H1 (cell line): Measurements from ENCODE around the gene CCDC82. TPM values are rescaled to one million over a fixed set of nuclear protein-coding genes. Genes with fewer than 3 reads are reported as not detected.

Experiments
- BRCA1 ChIP-seq: IDR thresholded peaks from 2 replicates; pipeline ENCODE4 v1.6.1; 2012; ENCODE audit warnings: low read depth, low read length, improper control_type of control experiment
- GABPA ChIP-seq: IDR thresholded peaks from 2 replicates; pipeline ENCODE4 v1.6.1; 2011; ENCODE audit warnings: mild to moderate bottlenecking, low read length, moderate library complexity, borderline replicate concordance; ENCODE audit not compliant: insufficient read depth
- JUN ChIP-seq: IDR thresholded peaks from 2 replicates; pipeline ENCODE4 v1.6.1; 2011; ENCODE audit warnings: low read depth, mild to moderate bottlenecking, improper control_type of control experiment, low read length
- JUND ChIP-seq: IDR thresholded peaks from 2 replicates; pipeline ENCODE4 v1.6.1; 2011; ENCODE audit warnings: mild to moderate bottlenecking, improper control_type of control experiment, low read length
- RXRA ChIP-seq: IDR thresholded peaks from 2 replicates; pipeline ENCODE4 v1.6.1; 2011; ENCODE audit warnings: low read depth, mild to moderate bottlenecking, low read length, moderate library complexity; ENCODE audit not compliant: insufficient read depth
- SIN3A ChIP-seq, 2 experiments: IDR thresholded peaks in 1 of 2; conservative IDR thresholded peaks in 1 of 2; 2 replicates each; pipeline ENCODE4 v1.6.1; 2011 to 2012; ENCODE audit warnings: low read length in 2 of 2, improper control_type of control experiment in 1 of 2, low read depth in 1 of 2, mild to moderate bottlenecking in 1 of 2
- ZNF274 ChIP-seq: IDR thresholded peaks from 2 replicates; pipeline ENCODE4 v1.7.0; 2012; ENCODE audit warnings: low read length, borderline replicate concordance; ENCODE audit errors: extremely low read depth
- polyA plus RNA-seq, 7 experiments: library from polyadenylated mRNA; depleted of rRNA in 3 of 7; stranded (reverse) in 5 of 7; unstranded in 2 of 7; fragments of >200 nt in 5 of 7; fragments of 200-250 nt in 2 of 7; gene quantifications; 1 replicate in 5 of 7; 2 replicates in 1 of 7; 4 replicates in 1 of 7; pipeline versions ENCODE4 v1.2.1 to v1.2.3, GENCODE V29; 2011 to 2013; ENCODE audit warnings: missing spikeins in 2 of 7, mixed read lengths in 2 of 7
- total RNA-seq: library from RNA; stranded (reverse); fragmentation: NEBNext Ultra II Directional; extraction: Animal tissue kit (Norgen Biotek cat#: 25700); gene quantifications from 2 replicates; pipeline ENCODE4 v1.2.1, GENCODE V29; 2021
- TF ChIP-seq, protein P1 (sequence below): fragments of 300-600 bp; sonication (generic); IDR thresholded peaks from 2 replicates; pipeline ENCODE4 v1.7.1; 2012; ENCODE audit warnings: low read length, moderate library complexity, mild to moderate bottlenecking, inconsistent platforms; ENCODE audit not compliant: insufficient replicate concordance
- TF ChIP-seq, protein P2 (sequence below), 3 experiments: IDR thresholded peaks; 1 replicate in 2 of 3; 2 replicates in 1 of 3; pipeline versions ENCODE4 v1.5.1 to v1.6.1; 2011; ENCODE audit warnings: low read length in 3 of 3, mild to moderate bottlenecking in 3 of 3, inconsistent platforms in 2 of 3, low read depth in 1 of 3, moderate library complexity in 1 of 3; ENCODE audit not compliant: insufficient read depth in 1 of 3; ENCODE audit errors: control extremely low read depth in 1 of 3

Gene CCDC82
- total and polyA plus RNA-seq, 2 of the 8 experiments (the other 6 are each of a cell fraction or from before 2014, with no cell fraction given), result 6.0 to 15.2 TPM

DNA sequence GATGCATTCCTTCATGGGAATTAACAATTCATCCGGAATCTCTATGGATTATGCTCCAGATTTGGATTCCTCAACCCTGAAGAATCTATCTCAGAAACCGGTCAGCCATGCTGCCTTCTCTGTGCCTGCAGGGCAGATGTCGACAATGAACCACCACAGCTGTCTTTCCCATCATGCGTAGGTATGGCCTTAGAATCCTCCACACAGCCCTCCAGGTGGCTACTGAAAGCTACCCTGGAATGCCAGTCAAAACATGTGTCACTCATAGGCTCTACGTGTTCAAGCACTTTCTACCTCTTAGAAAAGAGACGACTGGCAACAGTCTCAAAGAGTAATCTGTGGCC is 66.1 kb downstream of the CCDC82 start (continued):
- TF ChIP-seq, protein P1, sequence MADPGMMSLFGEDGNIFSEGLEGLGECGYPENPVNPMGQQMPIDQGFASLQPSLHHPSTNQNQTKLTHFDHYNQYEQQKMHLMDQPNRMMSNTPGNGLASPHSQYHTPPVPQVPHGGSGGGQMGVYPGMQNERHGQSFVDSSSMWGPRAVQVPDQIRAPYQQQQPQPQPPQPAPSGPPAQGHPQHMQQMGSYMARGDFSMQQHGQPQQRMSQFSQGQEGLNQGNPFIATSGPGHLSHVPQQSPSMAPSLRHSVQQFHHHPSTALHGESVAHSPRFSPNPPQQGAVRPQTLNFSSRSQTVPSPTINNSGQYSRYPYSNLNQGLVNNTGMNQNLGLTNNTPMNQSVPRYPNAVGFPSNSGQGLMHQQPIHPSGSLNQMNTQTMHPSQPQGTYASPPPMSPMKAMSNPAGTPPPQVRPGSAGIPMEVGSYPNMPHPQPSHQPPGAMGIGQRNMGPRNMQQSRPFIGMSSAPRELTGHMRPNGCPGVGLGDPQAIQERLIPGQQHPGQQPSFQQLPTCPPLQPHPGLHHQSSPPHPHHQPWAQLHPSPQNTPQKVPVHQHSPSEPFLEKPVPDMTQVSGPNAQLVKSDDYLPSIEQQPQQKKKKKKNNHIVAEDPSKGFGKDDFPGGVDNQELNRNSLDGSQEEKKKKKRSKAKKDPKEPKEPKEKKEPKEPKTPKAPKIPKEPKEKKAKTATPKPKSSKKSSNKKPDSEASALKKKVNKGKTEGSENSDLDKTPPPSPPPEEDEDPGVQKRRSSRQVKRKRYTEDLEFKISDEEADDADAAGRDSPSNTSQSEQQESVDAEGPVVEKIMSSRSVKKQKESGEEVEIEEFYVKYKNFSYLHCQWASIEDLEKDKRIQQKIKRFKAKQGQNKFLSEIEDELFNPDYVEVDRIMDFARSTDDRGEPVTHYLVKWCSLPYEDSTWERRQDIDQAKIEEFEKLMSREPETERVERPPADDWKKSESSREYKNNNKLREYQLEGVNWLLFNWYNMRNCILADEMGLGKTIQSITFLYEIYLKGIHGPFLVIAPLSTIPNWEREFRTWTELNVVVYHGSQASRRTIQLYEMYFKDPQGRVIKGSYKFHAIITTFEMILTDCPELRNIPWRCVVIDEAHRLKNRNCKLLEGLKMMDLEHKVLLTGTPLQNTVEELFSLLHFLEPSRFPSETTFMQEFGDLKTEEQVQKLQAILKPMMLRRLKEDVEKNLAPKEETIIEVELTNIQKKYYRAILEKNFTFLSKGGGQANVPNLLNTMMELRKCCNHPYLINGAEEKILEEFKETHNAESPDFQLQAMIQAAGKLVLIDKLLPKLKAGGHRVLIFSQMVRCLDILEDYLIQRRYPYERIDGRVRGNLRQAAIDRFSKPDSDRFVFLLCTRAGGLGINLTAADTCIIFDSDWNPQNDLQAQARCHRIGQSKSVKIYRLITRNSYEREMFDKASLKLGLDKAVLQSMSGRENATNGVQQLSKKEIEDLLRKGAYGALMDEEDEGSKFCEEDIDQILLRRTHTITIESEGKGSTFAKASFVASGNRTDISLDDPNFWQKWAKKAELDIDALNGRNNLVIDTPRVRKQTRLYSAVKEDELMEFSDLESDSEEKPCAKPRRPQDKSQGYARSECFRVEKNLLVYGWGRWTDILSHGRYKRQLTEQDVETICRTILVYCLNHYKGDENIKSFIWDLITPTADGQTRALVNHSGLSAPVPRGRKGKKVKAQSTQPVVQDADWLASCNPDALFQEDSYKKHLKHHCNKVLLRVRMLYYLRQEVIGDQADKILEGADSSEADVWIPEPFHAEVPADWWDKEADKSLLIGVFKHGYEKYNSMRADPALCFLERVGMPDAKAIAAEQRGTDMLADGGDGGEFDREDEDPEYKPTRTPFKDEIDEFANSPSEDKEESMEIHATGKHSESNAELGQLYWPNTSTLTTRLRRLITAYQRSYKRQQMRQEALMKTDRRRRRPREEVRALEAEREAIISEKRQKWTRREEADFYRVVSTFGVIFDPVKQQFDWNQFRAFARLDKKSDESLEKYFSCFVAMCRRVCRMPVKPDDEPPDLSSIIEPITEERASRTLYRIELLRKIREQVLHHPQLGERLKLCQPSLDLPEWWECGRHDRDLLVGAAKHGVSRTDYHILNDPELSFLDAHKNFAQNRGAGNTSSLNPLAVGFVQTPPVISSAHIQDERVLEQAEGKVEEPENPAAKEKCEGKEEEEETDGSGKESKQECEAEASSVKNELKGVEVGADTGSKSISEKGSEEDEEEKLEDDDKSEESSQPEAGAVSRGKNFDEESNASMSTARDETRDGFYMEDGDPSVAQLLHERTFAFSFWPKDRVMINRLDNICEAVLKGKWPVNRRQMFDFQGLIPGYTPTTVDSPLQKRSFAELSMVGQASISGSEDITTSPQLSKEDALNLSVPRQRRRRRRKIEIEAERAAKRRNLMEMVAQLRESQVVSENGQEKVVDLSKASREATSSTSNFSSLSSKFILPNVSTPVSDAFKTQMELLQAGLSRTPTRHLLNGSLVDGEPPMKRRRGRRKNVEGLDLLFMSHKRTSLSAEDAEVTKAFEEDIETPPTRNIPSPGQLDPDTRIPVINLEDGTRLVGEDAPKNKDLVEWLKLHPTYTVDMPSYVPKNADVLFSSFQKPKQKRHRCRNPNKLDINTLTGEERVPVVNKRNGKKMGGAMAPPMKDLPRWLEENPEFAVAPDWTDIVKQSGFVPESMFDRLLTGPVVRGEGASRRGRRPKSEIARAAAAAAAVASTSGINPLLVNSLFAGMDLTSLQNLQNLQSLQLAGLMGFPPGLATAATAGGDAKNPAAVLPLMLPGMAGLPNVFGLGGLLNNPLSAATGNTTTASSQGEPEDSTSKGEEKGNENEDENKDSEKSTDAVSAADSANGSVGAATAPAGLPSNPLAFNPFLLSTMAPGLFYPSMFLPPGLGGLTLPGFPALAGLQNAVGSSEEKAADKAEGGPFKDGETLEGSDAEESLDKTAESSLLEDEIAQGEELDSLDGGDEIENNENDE, result no peak
- TF ChIP-seq BRCA1, result no peak
- TF ChIP-seq ZNF274, result no peak
- no peak for TF ChIP-seq GABPA
- TF ChIP-seq JUND, result no peak
- TF ChIP-seq, protein P2, sequence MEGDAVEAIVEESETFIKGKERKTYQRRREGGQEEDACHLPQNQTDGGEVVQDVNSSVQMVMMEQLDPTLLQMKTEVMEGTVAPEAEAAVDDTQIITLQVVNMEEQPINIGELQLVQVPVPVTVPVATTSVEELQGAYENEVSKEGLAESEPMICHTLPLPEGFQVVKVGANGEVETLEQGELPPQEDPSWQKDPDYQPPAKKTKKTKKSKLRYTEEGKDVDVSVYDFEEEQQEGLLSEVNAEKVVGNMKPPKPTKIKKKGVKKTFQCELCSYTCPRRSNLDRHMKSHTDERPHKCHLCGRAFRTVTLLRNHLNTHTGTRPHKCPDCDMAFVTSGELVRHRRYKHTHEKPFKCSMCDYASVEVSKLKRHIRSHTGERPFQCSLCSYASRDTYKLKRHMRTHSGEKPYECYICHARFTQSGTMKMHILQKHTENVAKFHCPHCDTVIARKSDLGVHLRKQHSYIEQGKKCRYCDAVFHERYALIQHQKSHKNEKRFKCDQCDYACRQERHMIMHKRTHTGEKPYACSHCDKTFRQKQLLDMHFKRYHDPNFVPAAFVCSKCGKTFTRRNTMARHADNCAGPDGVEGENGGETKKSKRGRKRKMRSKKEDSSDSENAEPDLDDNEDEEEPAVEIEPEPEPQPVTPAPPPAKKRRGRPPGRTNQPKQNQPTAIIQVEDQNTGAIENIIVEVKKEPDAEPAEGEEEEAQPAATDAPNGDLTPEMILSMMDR (IDR thresholded peaks at IDR 0.05; ENCODE audit: control extremely low read depth in 1 of 3, insufficient read depth in 1 of 3, low read depth in 1 of 3, low read length in 3 of 3), result no peak
- TF ChIP-seq RXRA, result no peak
- TF ChIP-seq SIN3A (conservative IDR thresholded peaks at IDR 0.05 in 1 of 2, IDR thresholded peaks at IDR 0.05 in 1 of 2; ENCODE audit: low read depth in 1 of 2, low read length in 2 of 2), result no peak
- no peak for TF ChIP-seq JUN
